HG03342 (cell line): ENCODE results near the gene FOSB.

Source experiments
- ATAC-seq: cut with Tn5 transposase; IDR thresholded peaks from one replicate; pipeline ENCODE4 v1.9.1; 2021; ENCODE audit warnings: mild to moderate bottlenecking, moderate library complexity; ENCODE audit not compliant: unreplicated experiment

The FOSB gene

DNA sequence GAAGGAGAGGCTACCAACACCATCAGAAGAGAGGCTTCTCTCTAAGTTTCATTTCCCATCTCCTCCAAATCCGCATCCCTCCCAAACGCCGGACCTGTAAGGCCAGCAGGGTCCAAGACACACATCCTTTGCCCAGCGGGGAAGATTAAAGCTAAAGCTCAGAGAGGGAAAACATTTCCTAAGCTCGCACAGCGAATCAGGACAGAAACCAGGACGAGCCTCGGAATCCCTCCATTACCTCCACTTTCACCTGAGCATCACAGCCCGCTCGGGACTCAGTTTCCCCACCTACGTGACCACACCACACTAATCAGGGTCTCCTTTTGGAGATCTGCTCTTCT is 711 bp upstream of the FOSB start:
- no peak for ATAC-seq

GRCh38 chr19:45468159-45468651 is 409 bp downstream of the FOSB start:
- ATAC-seq = no peak

GRCh38 chr19:45468803-45469131 is 971 bp downstream of the FOSB start:
- ATAC-seq = peak; percentile 20

GRCh38 chr19:45469132-45469944 is 1.5 kb downstream of the FOSB start:
- peak; percentile 46 for ATAC-seq

GRCh38 chr19:45469945-45470761 is 2.4 kb downstream of the FOSB start:
- ATAC-seq = no peak

- no peak for ATAC-seq
Measured at GRCh38 chr19:45470762-45471081, 2.9 kb downstream of the FOSB start.

GRCh38 chr19:45471111-45471930 is 3.5 kb downstream of the FOSB start:
- ATAC-seq = no peak

GRCh38 chr19:45471931-45472562 is 4.3 kb downstream of the FOSB start:
- ATAC-seq = no peak

GRCh38 chr19:45472563-45473366 is 5.0 kb downstream of the FOSB start:
- no peak for ATAC-seq

DNA sequence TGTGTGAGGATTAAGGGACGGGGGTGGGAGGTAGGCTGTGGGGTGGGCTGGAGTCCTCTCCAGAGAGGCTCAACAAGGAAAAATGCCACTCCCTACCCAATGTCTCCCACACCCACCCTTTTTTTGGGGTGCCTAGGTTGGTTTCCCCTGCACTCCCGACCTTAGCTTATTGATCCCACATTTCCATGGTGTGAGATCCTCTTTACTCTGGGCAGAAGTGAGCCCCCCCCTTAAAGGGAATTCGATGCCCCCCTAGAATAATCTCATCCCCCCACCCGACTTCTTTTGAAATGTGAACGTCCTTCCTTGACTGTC is 5.5 kb downstream of the FOSB start:
- ATAC-seq = no peak

- no peak for ATAC-seq
Measured at GRCh38 chr19:45473682-45474605, 6.1 kb downstream of the FOSB start.

DNA sequence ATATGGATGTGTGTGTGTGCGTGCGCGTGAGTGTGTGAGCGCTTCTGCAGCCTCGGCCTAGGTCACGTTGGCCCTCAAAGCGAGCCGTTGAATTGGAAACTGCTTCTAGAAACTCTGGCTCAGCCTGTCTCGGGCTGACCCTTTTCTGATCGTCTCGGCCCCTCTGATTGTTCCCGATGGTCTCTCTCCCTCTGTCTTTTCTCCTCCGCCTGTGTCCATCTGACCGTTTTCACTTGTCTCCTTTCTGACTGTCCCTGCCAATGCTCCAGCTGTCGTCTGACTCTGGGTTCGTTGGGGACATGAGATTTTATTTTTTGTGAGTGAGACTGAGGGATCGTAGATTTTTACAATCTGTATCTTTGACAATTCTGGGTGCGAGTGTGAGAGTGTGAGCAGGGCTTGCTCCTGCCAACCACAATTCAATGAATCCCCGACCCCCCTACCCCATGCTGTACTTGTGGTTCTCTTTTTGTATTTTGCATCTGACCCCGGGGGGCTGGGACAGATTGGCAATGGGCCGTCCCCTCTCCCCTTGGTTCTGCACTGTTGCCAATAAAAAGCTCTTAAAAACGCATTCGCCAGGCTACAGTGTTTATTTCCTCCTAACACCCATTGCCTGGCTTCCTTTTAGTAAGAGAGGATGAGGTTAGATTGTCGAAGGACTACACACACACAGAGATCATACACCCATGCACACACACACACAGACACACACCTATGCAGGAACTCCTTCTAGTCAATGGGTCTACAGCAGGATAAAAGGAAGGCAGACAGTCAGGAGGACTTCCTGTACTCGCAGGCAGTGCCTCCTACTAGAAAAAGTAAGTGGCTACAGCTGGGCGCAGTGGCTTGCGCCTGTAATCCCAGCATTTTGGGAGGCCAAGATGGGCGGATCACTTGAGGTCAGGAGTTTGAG is 7.1 kb downstream of the FOSB start:
- no peak for ATAC-seq

DNA sequence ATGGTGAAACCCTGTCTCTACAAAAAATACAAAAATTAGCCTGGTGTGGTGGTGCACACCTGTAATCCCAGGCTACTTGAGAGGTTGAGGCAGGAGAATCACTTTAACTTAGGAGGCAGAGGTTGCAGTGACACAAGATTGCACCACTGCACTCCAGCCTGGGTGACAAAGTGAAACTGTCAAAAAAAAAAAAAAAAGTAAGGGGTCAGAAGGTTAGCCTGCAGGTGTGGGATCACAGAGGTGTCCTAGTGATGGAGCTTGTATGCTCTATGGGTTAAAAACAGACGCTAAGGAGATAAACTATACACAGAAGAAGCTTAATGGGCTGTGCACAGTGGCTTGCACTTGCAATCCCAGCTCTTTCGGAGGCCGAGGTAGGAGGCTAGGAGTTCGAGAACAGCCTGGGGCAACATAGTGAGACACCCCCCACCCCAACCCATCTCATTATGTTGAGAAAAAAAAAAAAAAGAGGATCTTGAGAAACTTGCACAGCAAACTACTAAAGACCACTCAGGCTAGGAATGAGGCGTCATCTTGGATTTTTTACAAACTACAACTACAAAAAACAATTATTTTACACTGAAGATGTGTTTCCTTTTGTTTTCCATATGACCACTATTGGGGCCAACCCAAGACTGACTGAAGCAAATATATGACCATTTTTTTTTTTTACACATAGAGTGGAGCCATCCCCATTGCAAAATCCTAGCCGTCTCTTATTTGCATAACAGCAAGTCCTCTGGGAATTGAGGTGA is 7.9 kb downstream of the FOSB start:
- ATAC-seq = no peak

GRCh38 chr19:45476304-45476703 is 8.5 kb downstream of the FOSB start:
- no peak for ATAC-seq

DNA sequence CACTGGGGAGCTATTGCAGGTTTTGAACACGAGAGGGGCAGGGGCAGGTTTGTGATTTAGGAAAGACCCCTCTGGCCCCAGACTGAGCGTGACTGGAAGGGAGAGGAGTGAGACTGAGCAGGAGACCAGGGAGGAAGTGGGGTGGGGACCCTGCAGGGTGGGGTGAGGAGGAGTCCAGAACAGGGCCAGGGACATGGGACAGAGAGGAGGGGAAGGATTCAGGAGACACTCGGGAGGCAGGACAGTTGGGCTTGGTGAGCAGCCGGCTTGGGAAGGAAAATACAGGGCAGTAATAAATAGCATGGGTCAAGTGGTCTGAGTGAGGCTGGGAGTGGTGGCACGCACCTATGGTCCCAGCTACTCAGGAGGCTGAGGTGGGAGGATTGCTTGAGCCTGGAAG is 9.4 kb downstream of the FOSB start:
- ATAC-seq = no peak

DNA sequence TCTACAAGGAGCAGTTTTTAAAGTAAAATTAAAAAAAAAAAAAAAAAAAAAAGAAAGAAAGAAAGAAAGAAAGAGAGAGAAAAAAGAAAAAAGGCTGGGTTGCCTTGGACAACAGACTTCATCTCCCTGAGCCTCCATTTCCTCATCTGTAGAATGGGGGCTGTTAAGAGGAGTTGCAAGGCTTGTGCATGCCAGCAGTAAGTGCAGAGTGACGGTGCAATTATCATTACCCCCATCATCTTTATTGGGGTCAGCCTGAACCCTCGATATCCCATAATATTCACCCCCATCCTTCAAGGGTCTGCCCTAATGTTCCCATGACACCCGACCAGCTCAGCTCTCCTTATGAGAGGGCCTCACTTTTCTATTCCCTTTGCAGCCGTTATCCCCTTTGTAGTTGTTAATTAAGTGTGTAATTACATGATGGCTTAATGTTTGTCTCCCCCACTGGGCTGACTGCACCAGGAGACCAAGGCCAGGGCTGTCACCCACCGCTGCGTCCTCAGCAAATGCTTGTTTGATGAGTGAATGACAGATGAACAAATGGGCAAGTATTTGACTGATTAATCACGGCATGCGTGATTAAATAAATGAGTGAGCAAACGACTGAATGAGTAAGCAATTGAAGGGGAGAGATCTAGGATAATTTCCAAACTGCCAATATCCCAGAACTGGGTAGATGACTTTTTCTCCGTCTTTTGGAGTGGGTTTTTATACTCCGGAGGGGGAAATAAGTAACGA is 10.1 kb downstream of the FOSB start:
- ATAC-seq = no peak
